IPS-15b (cell line): ENCODE measurements around the gene CSTPP1.
"Not testable (repeated sequence)": the region's sequence is repeated elsewhere in the genome, so short reads cannot be mapped to it uniquely, and the experiment has no call there.

ENCODE experiments used
- H3K27me3 ChIP-seq: one replicate; pipeline ENCODE4 v1.6.1; 2013; ENCODE audit warnings: low read length; ENCODE audit not compliant: control insufficient read depth, insufficient read depth
- H3K36me3 ChIP-seq: one replicate; pipeline ENCODE4 v1.6.1; 2013; ENCODE audit warnings: low read length; ENCODE audit not compliant: control insufficient read depth, insufficient read depth
- H3K4me1 ChIP-seq: one replicate; pipeline ENCODE4 v1.6.1; 2013; ENCODE audit warnings: mild to moderate bottlenecking, low read length; ENCODE audit not compliant: control insufficient read depth, insufficient read depth
- H3K4me3 ChIP-seq: one replicate; pipeline ENCODE4 v1.5.1; 2013; ENCODE audit warnings: low read depth, low read length
- H3K9ac ChIP-seq: one replicate; pipeline ENCODE4 v1.6.1; 2013; ENCODE audit warnings: low read depth, mild to moderate bottlenecking, low read length
- H3K9me3 ChIP-seq: one replicate; pipeline ENCODE4 v1.6.1; 2013; ENCODE audit warnings: mild to moderate bottlenecking, low read length; ENCODE audit not compliant: control insufficient read depth, insufficient read depth

CSTPP1 gene

DNA sequence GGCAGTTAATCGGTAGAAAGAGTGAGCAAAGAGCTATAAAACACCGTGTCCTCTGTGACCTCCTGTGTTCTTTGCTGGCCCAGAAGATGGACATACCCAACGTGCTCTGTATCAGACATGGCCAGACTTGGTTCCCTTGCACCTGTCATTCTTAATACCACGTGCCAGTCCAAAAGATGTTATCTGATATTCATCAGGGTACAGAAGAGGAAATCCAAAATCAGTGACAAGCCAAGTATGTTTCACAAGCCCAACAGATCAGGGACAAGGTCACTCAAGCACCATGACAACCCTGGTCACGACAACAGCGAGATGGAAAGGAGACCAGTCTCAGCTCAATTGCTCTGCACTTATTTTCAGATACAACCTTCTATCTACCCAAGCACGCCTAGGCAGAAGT is 21.7 kb upstream of the CSTPP1 start:
- peaks cover 30% of the 10 kb centered on the region for H3K4me1 ChIP-seq
- H3K9ac ChIP-seq = no peak overlapping the region

DNA sequence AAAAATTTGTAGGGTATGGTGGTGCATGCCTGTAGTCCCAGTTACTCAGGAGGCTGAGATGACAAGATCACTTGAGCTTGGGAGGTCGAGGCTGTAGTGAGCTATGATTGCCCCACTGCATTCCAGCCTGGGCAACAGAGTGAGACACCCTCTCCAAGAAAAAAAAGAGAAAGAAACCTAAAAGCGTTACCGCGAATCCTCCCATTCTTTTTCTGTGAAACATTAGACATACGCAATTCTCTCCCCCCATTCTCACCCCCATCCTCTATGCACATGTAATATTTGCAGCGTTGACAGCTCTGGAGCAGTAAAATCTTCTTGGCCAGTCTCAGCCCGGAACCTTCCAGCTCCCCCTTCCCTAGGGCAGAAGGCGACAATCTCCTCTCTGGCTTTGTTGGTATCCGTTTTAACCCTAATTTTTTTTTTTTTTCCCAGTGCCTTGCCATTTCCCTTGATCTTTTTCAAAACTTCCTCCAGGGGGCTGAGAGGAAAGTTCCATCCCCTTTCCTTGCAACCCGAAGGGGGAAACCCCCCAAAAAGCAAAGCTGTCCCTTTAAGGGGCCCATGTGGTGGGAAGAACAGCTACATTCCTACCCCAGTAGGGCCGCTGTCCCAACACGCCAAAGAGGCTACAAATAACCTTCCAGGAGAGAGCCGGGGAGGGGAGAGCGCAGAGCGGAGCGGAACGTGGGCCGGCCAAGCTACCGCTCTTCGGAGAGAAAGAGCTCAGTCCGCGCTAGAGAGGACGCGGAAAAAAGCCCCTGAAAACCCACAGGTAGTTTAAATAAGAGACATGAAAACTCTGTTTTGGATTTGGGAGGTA is 20.1 kb upstream of the CSTPP1 start:
- H3K4me3 ChIP-seq = peak overlapping the region; percentile 68
- no peak overlapping the region for H3K9ac ChIP-seq
- H3K4me1 ChIP-seq = peaks cover 30% of the 10 kb centered on the region
- H3K9me3 ChIP-seq = no peaks in the 10 kb centered on the region
- peaks cover 46% of the 10 kb centered on the region for H3K27me3 ChIP-seq
- H3K36me3 ChIP-seq = no peaks in the 10 kb centered on the region

More for the DNA sequence above, 21.7 kb upstream of the CSTPP1 start:
- peaks cover 46% of the 10 kb centered on the region for H3K27me3 ChIP-seq
- H3K36me3 ChIP-seq = no peaks in the 10 kb centered on the region
- no peak overlapping the region for H3K4me3 ChIP-seq
- no peaks in the 10 kb centered on the region for H3K9me3 ChIP-seq

DNA sequence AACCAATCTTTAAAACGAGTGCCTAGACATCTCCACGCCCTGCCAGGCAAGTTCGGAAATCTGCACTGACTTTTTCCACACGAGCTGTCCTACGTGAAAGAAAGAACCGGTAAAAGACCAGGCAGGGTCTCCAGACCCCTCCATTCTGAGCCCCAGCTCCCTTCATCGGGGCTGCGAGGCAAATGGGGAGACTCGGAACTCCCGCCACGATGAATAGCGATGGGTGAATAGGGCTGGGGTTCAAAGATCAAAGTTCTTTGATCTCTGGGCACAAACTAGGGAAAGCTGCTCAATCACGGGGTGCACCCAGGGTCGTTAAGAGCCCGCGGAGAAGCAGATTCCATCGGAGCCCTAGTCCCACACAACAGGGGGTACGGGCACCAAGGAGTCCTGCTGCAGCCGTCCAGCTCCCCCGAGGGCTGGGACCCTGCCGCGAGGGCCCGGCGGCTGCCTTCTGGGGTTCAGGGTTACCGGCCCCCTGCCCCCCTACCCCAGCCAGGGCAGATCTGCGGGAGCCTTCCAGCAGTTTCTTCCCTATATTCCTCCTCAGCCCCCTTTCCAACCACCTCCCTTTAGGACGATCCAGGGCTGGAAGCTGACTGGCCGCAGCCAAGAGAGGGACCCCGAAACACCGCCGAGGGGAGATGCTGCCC is 19.3 kb upstream of the CSTPP1 start:
- Histone ChIP-seq H3K36me3 (no peaks in the 10 kb centered on the region), H3K27me3 (peaks cover 46% of the 10 kb centered on the region), H3K9me3 (no peaks in the 10 kb centered on the region), H3K9ac (peak overlapping the region; percentile 51), H3K4me3 (peak overlapping the region; percentile 68), H3K4me1 (peaks cover 24% of the 10 kb centered on the region)

DNA sequence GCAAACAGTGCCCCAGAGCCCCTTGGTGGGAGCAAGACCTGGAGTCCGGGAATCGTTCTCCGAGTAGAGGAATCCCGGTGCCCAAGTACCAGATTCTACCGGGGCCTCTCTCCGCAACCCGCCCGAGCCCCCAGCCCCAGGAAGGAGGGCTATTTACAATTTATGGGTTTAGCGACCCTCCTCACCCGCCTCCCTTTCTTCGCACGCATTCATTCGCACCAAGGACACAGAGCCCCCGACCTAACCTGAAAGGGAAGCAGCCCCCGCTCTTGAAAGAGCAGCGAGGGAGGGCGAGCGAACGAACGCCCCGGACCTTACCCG is 18.8 kb upstream of the CSTPP1 start:
- Histone ChIP-seq H3K4me3 (peak overlapping the region; percentile 68), H3K36me3 (no peaks in the 10 kb centered on the region), H3K9ac (peak overlapping the region; percentile 51), H3K9me3 (no peaks in the 10 kb centered on the region), H3K27me3 (peaks cover 46% of the 10 kb centered on the region), H3K4me1 (peaks cover 22% of the 10 kb centered on the region)

DNA sequence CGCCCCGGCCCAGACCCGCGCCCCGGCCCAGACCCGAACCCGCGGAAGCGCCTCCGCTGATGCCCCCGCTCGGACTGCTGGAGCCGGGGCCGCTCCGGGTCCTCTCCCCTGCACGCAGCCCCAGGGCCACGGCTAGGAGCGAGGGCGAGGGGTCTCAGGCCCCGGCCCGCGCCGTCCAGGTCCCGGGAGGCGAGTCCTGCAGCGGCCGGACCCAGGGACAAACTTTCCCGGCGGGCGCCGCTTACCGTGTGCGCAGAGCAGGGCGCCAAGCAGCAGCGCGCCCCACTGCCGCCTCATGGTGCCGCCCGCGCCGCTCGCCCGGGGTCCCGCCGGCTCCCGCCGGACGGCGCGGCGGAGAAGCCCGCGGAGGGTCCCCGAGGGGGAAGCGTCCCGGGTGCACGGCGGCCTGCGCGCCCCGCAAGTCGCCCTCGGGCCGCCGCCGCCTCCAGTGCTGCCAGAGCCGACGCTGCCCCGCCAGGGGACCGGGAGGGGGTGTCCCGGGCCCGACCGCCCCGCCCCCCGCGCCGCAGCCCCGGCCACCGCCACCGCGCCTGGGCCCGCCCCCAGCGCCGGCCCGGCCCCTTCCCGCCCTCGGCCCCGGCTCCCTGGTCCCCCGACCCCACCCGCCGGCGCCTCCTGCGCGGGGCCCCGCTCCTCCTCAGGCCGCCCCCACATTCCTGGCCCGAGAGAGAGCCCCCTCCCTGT is 18.3 kb upstream of the CSTPP1 start, which contains the start of gene LRP4:
LRP4 (minus strand) TSS at position 468 of the 705 bp plus-strand sequence; CDS start at position 297, 171 bp downstream.
- Histone ChIP-seq H3K9me3 (no peaks in the 10 kb centered on the region), H3K4me3 (peak within 1 kb of the TSS; percentile 68), H3K27me3 (peaks cover 46% of the 10 kb centered on the region), H3K9ac (peak within 1 kb of the TSS; percentile 51), H3K36me3 (no peaks in the 10 kb centered on the region), H3K4me1 (peaks cover 19% of the 10 kb centered on the region)

DNA sequence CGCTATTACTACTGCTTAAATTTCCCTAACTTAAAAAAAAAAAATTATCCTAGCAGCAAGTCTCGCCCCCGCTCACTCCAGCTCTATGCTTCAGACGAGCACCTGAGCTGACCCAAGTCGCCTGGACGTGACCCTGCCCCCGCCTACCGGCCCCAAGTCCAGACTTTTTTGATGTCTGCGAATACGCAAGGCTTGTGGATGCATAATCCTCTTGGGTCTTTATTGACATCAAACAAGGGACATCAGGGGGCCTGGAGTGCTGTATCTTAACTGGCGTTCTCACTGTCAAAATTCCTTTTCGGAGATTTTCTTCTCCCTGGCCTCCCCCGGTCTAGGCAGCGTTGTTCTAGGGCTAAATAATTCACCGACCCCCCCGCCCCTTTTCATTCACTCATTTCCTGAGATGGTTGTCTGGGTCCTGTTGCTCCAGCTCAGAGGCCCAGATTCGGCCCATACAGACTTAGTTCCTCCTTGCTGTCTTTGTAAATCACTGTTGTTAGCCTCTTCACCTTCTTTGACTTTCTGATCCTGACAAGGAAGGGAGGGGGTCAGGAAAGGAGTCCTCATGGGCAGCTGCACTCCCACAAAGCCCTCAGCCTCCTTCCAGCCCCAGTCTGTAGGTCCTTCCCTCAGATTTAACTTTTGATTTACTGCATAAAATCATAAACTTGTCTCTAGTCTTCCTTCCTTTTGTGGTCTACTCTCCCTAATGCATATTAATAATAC is 17.6 kb upstream of the CSTPP1 start:
- Histone ChIP-seq H3K27me3 (peaks cover 43% of the 10 kb centered on the region), H3K4me1 (peaks cover 12% of the 10 kb centered on the region), H3K9me3 (no peaks in the 10 kb centered on the region), H3K9ac (no peak overlapping the region), H3K4me3 (peak overlapping the region; percentile 52), H3K36me3 (no peaks in the 10 kb centered on the region)

DNA sequence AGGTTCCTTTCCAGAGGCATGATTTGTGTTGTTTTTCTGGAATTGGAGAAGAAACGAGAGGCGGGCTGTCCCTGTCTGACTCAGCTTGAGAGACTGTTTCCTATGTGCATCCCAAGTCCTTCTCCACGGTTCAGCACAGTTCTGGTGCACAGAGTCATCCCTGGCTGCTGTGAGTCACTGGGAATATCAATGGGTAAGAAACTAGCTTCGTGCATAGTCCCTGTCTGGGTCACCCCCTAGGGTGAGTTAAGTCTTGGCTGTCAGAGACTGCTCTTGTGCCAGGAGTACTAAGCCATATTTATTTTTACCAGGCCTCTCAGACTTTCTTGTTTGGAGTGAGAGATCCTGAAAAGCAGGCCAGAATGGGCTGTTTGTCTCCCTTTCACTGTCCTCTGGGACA is 15.8 kb upstream of the CSTPP1 start:
- H3K27me3 ChIP-seq = peaks cover 25% of the 10 kb centered on the region
- no peak overlapping the region for H3K9ac ChIP-seq
- no peak overlapping the region for H3K4me3 ChIP-seq
- no peaks in the 10 kb centered on the region for H3K36me3 ChIP-seq
- H3K4me1 ChIP-seq = peaks cover 5% of the 10 kb centered on the region
- no peaks in the 10 kb centered on the region for H3K9me3 ChIP-seq

DNA sequence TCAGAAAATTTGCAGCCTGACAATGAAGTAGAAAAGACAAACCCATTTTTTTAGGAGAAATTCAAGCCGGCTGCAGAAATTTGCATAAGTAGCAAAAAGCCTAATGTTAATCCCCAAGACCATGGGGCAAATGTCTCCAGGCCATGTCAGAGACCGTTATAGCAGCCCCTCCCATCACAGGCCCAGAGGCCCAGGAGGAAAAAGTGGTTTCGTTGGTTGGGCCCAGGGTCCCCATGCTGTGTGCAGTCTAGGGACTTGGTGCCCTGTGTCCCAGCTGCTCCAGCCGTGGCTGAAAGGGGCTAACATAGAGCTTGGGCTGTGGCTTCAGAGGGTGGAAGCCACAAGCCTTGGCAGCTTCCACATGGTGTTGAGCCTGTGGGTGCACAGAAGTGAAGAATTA is 8.6 kb upstream of the CSTPP1 start:
- H3K4me1 ChIP-seq, H3K9me3 ChIP-seq, H3K27me3 ChIP-seq, H3K9ac ChIP-seq, H3K4me3 ChIP-seq, H3K36me3 ChIP-seq: not testable (repeated sequence)

DNA sequence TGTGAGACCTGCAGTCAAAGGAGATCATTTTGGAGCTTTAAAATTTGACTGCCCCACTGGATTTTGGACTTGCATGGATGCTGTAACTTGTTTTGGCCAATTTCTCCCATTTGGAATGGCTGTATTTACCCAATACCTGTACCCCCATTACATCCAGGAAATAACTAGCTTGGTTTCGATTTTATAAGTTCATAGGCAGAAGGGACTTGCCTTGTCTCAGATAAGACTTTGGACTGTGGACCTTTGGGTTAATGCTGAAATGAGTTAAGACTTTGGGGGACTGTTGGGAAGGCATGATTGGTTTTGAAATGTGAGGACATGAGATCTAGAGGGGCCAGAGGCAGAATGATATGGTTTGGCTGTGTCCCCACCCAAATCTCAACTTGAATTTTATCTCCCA is 7.9 kb upstream of the CSTPP1 start:
- not testable (repeated sequence) for H3K4me1 ChIP-seq, H3K9ac ChIP-seq, H3K9me3 ChIP-seq, H3K27me3 ChIP-seq, H3K4me3 ChIP-seq, H3K36me3 ChIP-seq

DNA sequence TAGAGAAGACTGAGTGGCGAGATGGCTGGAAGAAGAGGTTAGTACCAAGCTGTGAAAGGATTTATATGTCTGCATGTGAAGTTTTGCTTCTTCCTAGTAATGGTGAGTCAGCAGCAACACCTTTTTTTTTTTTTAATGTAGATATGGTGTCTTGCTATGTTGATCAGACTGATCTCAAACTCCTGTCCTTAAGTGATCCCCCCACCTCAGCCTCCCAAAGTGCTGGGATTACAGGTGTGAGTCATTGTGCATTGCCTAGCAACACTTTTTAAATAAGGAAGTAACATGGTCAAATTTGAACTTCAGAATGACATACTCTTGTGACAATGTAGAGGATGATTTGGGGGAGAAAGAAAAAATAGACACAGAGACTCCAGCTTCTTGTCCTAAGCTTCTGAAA is 6.5 kb upstream of the CSTPP1 start:
- Histone ChIP-seq H3K9me3 (no peaks in the 10 kb centered on the region), H3K9ac (no peak overlapping the region), H3K4me3 (no peak overlapping the region), H3K4me1 (no peaks in the 10 kb centered on the region), H3K27me3 (no peaks in the 10 kb centered on the region), H3K36me3 (no peaks in the 10 kb centered on the region)

DNA sequence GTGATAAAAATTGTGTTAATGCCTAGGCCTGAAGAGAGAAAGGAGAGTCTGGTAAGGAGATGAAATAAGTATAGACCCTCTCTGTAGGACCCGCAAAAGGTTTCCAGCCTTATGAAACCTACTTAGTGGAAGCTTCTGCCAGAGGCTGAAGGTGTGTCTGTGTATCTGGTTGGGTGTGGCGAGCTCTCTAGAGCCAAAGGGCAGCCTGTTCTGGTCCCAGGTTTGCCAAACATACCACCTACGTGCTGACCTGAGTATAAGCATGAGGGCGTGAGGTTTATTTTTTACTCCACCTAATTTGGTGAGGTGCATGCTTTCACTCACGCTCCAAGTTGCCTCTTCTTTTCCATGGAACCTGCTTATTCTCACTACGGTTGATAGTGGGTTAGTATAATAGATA is 5.6 kb downstream of the CSTPP1 start:
- Histone ChIP-seq H3K4me3 (no peak overlapping the region), H3K9me3 (no peaks in the 10 kb centered on the region), H3K27me3 (no peaks in the 10 kb centered on the region), H3K36me3 (no peaks in the 10 kb centered on the region), H3K4me1 (no peaks in the 10 kb centered on the region), H3K9ac (no peak overlapping the region)
